Testis (tissue), 2 donors: ENCODE measurements around the gene SNRPD3.

ENCODE experiments used
- CTCF ChIP-seq, 3 experiments: fragments of 450-650 bp in 2 of 3; fragments of 200-600 bp in 1 of 3; sonication (generic) in 1 of 3; IDR thresholded peaks; one replicate each; pipeline ENCODE4 v1.5.1; 2016 to 2019; ENCODE audit warnings: antibody characterized with exemption in 3 of 3, mild to moderate bottlenecking in 2 of 3, moderate library complexity in 1 of 3
- POLR2A ChIP-seq: fragments of 450-650 bp; IDR thresholded peaks from one replicate; pipeline ENCODE4 v1.6.1; 2017; ENCODE audit warnings: antibody characterized with exemption, mild to moderate bottlenecking, moderate library complexity

- TF ChIP-seq CTCF (IDR thresholded peaks at IDR 0.05) (peak in 1 of 3 experiments; percentile 31), POLR2A (no peak)
These were observed 34.0 kb upstream of the SNRPD3 start for GRCh38 chr22:24521791-24522245.
